ENCODE measurements around the gene ACTR1B.

ACTR1B gene

DNA sequence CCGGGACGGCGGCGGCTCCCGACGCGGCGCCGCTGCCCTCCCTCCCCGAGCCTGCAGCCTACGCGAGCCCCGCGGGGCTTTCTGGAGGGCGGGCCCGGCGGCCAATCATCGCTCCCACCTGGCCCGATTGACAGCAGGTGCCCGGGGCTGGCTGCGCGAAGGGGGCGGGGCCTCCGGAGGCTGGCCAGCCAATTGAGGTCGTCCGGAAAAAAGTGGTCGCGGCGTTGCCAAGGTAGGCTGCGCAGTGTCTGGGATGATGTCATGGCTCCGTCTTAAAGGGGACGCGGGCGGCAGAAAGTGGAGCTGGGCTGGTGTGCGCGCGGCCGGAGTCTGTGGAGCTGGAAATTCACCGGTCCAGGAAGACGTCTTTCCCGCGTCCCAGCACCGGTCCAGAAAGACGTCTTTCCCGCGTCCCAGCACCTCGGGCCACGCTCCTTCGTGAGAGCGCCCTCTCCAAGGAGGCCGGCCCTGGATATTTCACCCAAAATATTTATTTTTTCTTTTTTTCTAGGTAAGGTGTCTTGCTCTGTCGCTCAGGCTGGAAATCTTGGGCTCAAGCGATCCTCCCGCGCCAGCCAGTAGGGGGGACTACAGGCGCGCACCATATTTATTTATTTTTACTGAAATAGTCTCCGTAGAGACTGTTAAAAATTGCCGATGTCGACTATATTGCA lies at the start of gene ACTR1B:
ACTR1B (minus strand) TSS at position 83 of the 674 bp plus-strand sequence. CDS start 154 bp downstream, outside the sequence.
- in situ Hi-C loops (cut with MboI; ENCODE audit: low sequenced_read_pairs) = loop anchor here (25.0 kb wide), 1 partner anchor 1602 kb away; no protein-coding TSS in a partner anchor

DNA sequence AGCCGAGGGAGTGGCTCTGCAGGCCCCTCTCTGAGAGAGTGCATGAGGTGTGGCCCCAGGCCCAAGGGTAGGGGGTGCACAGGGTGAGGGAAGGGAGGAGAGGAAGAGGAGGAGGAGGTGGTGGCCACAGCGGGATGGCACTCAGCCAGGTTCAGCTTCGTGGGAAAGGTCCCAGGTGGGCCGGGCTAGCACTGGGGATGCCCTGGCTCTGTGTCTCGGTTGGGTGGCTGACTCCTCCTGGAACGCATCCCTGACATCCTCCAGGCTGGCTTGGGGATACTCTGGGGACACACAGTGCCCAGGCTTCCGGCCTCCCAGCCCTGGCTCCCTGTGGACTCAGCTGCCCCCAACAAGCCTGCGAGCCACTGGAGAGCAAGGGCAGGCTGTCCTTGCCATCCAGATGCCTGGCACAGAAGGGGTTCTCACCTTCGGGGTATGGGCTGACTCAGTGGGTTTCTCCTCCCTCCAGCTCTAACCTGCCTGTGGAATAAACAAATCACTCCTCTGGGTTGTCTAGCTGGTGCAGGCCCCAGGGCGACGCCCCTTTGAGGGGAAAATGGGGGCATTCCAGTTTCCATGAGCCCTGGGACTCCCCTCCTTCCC lies 49.0 kb upstream of the ACTR1B start:
- in situ Hi-C loops (cut with MboI; ENCODE audit: low sequenced_read_pairs) = loop anchor here (25.0 kb wide), 1 partner anchor 675 kb away; no protein-coding TSS in a partner anchor

DNA sequence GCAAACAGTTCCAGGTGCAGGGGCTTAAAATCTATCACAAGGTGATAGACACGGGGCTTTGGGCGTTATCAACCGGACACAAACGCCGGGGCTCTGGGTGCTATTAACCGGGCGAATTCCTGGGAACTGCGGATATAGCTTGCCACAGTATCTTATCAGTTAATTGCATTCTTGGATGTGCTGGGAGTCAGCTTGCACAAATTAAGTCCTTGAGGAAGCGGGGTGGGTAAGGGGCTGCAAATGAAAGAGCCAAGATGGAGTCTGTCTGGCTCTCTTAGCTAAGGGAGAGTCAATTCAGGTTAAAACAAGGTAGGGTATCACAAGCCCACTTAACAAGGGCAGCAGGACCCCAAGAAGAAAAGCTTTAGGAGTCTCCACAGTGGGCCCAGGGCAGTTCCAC lies 48.3 kb upstream of the ACTR1B start:
- in situ Hi-C loops (cut with MboI; ENCODE audit: low sequenced_read_pairs) = loop anchor here (25.0 kb wide), 1 partner anchor 675 kb away; no protein-coding TSS in a partner anchor

DNA sequence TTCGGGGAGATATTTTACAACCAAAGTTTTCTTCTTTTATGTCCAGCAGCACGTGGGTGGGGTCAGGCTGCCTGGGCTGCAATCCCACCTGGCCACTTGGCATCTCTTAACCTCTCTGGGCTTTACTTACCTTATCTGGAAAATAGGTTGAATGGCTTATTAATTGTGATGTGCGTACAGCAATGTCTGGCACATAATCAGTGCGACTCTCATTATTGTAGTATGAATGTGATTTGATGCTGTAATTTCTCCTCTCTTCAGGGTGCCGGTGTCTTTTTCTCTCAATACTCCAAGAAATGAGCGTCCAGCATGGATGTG lies 47.5 kb upstream of the ACTR1B start:
- in situ Hi-C loops (cut with MboI; ENCODE audit: low sequenced_read_pairs) = loop anchor here (25.0 kb wide), 1 partner anchor 676 kb away; no protein-coding TSS in a partner anchor

DNA sequence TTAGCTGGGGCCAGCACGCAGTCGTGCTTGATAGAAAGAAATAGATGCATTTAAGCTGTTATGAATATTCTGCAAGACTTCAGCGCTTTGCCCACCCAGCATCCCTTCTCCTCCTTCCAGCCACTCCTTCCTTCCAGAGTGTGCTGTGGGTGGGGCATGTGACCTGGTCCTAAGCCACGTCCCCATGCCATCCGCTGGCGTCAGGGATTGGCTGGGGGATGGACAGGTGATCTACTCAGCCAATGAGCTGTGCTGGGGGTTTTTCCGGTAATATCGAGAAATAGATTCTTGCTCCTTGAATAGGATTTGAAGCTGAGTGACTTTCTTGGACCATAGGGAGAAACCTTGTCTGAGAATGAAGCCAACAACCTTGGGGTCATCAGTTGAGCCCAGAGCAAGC lies 44.8 kb upstream of the ACTR1B start:
- in situ Hi-C loops (cut with MboI; ENCODE audit: low sequenced_read_pairs) = loop anchor here (25.0 kb wide), 1 partner anchor 679 kb away; no protein-coding TSS in a partner anchor

DNA sequence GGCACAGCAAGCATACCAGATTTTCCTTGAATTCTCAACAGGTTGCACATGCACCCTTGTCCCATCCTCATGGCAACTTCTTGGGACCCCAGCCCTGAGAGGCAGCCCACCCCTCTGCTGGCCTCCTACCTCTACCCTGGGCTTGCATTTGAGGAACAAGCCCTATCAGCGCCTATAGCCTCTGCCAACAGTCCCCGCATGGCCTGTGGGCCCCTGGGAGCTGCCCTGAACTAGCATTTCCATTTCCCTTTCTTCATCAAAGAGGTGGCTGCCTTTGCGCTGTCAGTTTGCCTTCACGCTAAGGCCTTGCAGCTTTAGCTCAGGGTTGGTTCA lies 44.2 kb upstream of the ACTR1B start:
- in situ Hi-C loops (cut with MboI; ENCODE audit: low sequenced_read_pairs) = loop anchor here (25.0 kb wide), 1 partner anchor 679 kb away; no protein-coding TSS in a partner anchor

DNA sequence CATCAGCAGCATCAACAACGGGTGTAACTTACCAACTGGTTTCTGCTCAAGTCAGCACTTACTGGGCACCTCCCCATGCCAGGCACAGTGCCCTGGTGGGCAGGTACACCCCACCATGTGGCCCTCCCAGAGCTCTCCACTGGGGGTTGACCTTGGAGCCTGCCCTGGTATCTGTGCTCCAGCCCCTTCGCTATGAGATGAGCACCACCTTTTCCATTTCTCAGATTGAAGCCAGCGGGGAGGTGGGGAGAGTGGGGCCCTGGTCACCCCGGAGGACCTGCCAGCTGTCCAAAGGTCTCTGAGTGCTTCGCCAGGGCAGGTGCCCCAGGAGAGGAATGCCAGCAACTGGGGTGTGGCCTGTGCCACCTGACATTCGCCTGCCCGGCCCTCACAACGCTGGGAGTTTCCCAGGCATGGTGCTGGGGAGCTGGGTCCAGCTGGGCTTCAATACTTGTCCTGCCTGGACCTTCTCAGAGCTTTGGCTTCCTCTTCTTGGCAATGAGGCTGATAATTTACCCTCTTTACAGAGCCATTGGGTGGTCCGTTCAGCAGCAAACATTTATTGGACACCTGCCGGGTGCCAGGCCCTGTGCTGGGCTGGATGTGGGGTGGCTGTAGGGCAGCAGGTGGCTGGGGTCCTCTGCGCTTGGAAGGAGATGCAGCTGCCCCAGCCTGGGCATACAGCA lies 43.7 kb upstream of the ACTR1B start:
- in situ Hi-C loops (cut with MboI; ENCODE audit: low sequenced_read_pairs) = loop anchor here (25.0 kb wide), 1 partner anchor 680 kb away; no protein-coding TSS in a partner anchor

DNA sequence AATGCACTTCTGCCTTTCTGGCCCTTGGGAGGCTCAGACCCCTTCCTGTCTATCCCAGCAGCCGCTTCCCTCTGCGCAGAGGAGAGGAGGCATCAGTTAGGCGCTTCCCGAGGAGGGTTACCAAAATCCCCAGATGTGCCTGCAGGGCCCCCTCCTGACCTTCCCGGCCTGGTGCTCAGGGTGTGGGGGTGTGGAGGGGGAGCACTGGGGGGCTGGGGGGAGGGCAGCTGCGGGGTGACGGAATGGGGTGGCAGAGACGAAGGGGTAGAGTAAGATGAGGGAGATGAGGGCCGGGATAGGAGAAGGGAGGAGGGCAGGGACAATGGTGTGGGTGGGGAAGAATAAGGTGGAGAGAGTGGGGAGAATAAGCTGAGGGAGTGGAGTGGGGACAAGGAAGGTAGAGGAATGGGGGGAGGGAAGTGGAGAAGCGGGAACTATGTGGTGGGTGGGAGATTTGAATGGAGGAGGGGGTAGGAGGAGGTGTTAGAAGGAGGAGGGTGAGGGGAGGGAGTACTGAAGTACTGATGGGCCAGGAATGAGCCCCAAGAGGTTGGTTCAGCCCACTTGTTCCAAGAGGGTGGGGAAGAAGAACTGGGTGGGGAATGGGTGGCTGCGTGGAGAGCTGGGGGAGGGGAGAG lies 43.0 kb upstream of the ACTR1B start:
- in situ Hi-C loops (cut with MboI; ENCODE audit: low sequenced_read_pairs) = loop anchor here (25.0 kb wide), 1 partner anchor 680 kb away; no protein-coding TSS in a partner anchor

DNA sequence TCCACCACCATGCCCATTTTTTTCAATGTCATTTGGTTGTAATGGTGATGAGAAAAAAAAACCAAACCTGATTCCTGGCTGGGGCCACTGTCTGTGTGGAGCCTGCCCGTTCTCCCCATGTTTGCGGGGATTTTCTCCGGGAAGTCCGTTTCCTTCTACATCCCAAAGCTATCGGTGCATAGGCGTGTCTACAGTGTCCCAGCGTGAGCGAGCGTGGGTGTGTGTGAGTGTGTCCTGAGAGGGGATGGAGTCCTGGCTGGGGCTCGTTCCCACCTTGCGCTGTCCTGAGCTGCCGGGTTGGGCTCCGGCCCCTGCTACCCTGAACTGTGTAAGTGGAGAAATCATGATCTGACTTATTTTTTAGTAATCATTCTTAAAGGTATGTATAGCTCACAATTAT lies 42.3 kb upstream of the ACTR1B start:
- in situ Hi-C loops (cut with MboI; ENCODE audit: low sequenced_read_pairs) = loop anchor here (25.0 kb wide), 1 partner anchor 681 kb away; no protein-coding TSS in a partner anchor

DNA sequence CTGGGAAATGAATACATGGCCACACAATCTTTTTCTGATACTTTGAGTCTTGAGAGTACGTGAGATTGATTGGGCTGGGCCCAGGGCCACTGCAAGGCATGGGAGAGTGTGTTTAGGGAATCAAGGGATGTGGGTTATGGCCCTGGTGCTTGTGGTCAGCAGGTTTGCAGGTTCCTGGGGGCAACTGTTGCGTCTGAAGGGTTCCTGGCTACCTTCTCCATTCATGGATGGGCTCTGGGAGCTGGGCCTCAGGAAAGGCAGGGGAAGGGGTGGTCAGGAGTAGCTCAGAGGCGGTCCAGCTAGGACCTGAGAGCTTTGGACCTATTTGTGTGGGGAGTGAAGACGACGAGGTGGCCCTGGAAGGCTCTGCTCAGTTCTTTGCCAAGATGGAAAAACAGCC lies 41.1 kb upstream of the ACTR1B start:
- in situ Hi-C loops (cut with MboI; ENCODE audit: low sequenced_read_pairs) = loop anchor here (25.0 kb wide), 1 partner anchor 682 kb away; no protein-coding TSS in a partner anchor

DNA sequence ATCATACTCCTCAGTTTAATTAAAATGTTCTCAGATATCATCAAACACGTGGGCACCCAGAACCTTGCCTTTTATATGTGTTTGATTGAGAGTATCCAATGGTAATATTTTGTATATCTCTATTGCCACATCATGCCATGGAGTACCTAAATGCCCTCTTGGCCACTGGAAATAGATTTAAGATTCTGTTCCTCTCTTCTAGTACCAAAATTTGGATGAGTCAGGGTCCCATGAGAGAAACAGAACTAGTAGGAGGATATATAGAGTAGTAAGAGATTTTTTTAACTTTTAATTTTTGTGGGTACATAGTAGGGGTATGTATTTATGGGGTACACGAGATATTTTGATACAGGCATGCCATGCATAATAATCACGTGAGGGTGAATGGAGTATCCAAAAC lies 39.9 kb upstream of the ACTR1B start:
- in situ Hi-C loops (cut with MboI; ENCODE audit: low sequenced_read_pairs) = loop anchor here (25.0 kb wide), 1 partner anchor 684 kb away; no protein-coding TSS in a partner anchor

DNA sequence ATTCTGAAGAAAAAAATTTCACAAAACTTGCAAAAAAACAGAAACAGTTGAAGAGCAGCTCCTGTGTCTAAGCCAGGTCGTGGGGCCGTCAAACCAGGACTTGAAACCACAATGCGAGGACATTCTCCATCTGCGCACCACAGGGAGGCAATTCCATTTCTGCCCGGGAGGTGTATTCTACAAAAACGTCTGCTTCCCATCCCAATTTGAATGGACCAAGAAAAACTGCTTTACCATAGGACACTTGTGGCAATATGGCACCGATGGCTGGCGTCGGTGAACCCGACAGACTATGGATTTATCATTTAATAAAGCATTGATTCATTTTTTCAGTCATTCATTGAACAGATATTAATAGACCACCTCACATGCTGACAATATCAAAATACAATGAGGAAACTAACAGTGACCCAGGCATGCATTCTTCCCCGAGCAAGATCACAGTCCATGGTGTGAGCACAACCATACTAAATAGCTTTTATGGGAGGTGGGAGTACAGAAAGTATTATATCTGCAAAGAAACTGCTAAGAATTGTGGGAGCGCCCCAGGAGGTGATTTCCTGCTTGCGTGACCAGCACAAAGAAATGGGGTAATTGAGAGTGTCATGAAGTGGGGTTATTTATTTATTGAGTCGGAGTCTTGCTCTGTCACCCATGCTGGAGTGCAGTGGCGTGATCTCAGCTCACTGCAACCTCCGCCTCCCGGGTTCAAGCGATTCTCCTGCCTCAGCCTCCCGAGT lies 39.1 kb upstream of the ACTR1B start:
- in situ Hi-C loops (cut with MboI; ENCODE audit: low sequenced_read_pairs) = loop anchor here (25.0 kb wide), 1 partner anchor 684 kb away; no protein-coding TSS in a partner anchor

DNA sequence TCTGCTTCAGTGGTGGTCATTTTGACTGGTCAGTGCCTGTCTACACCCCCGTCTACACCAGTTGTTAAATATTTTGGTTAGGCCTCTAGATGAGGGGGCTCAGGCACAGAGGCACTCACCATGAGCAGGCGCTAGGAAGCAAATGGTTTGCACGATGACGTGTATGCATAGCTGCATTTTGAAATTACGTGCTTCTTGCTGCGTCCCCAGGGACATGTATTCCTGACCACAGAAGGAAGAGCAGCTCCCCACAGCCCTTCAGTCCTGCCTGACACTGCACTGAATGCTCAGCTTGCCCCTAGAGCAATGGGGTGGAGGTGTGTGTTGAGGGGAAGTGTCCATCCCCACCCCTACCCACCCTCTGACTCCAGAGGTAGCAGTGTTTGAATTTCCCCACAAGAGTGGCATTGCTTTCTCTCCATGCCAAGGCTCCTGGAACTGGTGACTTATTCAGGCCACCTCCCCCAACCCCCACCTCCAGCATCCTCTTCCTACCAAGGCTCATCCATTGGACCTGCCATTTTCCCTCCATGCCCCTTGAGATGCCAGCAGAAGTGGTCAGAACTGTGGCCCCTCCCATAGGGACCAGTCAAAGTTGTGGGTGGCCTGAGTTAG lies 38.1 kb upstream of the ACTR1B start:
- in situ Hi-C loops (cut with MboI; ENCODE audit: low sequenced_read_pairs) = loop anchor here (25.0 kb wide), 1 partner anchor 685 kb away; no protein-coding TSS in a partner anchor

DNA sequence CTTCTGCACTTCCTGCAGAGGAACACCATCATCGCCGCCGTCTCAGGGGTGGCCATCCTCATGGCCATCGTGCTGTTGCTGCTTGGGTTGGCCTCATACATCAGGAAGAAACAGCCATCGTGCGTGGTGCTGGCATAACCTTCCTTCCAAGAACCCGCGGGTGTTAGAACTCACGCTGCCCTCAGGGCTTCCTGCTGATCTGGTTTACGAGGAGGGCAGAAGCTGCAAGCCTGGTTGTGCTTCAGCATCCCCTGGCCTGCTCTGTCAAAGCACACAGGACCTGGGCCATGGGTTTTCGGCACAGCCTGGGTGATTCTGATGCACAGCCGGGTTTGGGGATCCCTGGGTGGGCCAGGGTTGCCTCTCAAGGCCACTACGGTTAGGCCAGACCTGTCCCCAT lies 37.3 kb upstream of the ACTR1B start:
- in situ Hi-C loops (cut with MboI; ENCODE audit: low sequenced_read_pairs) = loop anchor here (25.0 kb wide), 1 partner anchor 686 kb away; no protein-coding TSS in a partner anchor

DNA sequence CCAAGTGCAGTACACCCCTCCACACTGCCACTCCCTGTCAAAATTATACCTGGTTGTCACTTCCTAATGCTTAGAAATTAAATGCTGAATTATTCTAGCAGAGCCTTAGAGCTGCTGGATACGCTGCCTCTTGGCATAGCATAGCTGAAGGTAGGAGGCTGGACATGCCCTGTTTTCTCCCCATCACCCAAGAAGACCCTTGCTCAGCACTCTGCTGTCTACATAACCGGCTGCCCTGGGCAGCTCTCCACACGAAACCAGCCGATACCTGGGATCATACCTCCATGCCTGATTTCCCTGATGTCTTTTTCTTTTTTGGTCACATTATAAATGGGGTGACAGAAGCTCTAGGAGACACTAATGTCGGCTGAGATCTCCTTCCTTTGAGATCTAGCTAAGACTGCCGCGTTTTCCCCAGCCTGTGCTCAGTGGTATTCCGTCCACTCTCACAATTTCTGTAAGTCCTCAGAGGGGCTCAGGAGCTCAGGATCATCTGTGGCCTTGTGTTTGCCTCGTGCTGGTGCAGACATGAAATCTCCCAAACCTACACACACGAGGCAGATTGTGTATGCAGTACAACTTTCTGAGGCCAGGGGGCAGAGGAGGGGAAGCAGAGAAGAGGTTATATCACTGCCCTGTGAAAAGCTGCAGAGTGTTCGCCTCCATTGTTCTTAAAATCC lies 36.1 kb upstream of the ACTR1B start:
- in situ Hi-C loops (cut with MboI; ENCODE audit: low sequenced_read_pairs) = loop anchor here (25.0 kb wide), 1 partner anchor 687 kb away; no protein-coding TSS in a partner anchor

DNA sequence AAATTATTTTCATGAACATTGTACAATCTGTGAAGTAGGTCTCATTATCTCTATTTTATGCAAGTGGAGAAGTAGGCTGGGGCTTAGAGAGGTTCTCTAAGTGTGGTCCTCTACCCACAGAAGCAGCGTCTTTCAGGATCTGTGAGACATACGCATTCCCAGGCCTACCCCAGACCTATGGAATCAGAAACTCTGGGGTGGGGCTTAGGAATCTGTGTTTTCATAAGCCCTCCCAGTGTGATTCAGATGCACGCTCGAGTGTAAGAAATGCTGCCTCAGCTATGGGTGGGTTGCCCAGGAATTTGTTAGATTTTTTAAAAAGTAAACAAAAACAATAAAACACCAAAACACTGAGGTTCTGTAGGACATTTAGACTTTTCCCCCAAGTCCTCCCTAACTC lies 34.7 kb upstream of the ACTR1B start:
- in situ Hi-C loops (cut with MboI; ENCODE audit: low sequenced_read_pairs) = no loop called here

DNA sequence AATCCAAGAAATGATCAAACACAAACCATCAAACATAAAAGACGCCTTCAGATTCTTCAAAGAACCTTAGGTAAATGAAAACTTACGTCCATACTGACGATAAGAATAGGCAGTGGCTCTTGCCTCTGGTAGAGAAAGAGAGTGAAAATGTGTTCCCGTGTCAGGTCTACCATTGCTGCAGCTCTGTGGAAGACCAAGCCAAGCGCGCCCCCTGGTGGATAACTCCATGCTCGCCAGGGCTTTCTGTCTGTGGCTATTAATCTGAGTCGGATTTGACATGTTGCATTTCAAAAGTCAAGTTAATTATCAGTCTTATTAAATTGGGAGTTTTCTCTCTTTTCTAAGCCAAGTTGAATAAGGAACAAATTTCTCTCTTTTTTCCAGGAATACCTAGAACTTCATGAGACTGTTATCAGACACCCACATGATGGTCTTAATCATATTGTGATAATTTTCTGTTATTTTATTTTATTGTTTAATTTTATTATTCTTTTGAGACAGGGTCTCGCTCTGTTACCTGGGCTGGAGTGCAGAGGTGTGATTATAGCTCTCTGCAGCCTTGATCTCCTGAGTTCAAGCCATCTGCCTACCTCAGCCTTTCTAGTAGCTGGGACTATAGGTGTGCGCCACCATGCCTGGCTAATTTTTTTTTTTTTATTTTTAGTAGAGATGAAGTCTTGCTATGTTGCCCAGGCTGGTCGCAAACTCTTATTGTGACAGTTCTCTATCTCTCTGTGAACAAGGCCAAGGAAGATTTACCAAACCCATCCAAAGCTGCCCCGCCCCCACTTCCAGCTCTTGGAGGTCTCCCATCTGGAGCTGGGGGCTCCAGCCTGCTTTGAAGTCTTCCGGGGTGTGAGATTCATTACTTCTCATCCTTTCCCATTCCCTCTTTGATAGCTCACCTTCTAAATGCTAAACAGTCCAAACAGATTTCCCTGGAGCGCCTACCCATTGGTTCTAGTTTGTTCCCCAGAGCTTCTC lies 33.7 kb upstream of the ACTR1B start:
- in situ Hi-C loops (cut with MboI; ENCODE audit: low sequenced_read_pairs) = no loop called here

DNA sequence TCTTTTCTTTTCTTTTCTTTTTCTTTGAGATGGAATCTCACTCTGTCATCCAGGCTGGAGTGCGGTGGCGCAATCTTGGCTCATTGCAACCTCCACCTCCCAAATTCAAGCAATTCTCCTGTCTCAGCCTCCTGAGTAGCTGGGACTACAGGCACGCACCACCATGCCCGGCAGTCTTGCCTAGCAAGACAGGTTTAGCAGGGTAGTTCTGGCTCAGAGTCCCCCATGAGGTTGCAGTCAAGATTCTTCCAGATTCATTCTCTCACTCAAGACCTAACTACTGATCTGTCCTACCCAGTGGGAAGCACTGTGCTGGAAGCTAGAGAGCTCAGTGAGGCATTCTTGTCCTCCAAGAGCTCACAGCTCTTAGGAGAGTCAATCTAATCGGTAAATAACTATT lies 31.9 kb upstream of the ACTR1B start:
- in situ Hi-C loops (cut with MboI; ENCODE audit: low sequenced_read_pairs) = no loop called here

All from HL-60/S4 (cell line).